ENCODE measurements around the gene ANAPC13.

GRCh38 chr3:134458406-134458945 is 27.3 kb downstream of the ANAPC13 start:
- TF ChIP-seq ASH2L (IDR thresholded peaks at IDR 0.05; ENCODE audit: insufficient read length, low read depth, low read length) (no peak), CREB1 (IDR thresholded peaks at IDR 0.05) (no peak), CREB1 (CRISPR knock-in tag; IDR thresholded peaks at IDR 0.05) (no peak), MAFG (CRISPR knock-in tag; IDR thresholded peaks at IDR 0.05) (no peak)

Data from HepG2 (cell line).